Stomach (tissue), 9 donors: Measurements from ENCODE around the gene COL4A1. TPM values are rescaled to one million over a fixed set of nuclear protein-coding genes. Genes with fewer than 3 reads are reported as not detected.

ENCODE experiments used
- DNase-seq, 2 donors: peaks; one replicate each; pipeline versions ENCODE4 v3.0.0 to v3.0.0-alpha.2; 2013 to 2019
- H3K27ac ChIP-seq, 5 donors: fragments of 200-600 bp in 4 of 5; sonication (generic) in 4 of 5; one replicate each; pipeline ENCODE4 v1.5.1; 2013 to 2019; ENCODE audit warnings: mild to moderate bottlenecking in 1 of 5, moderate library complexity in 1 of 5
- H3K27me3 ChIP-seq, 3 donors: fragments of 200-600 bp; sonication (generic); one replicate each; pipeline ENCODE4 v1.5.1; 2017 to 2019; ENCODE audit warnings: mixed run types in 1 of 3
- H3K36me3 ChIP-seq, 4 donors: fragments of 200-600 bp; sonication (generic); 1 replicate in 3 of 4; 2 replicates in 1 of 4; pipeline ENCODE4 v1.5.1; 2016 to 2019
- H3K4me1 ChIP-seq, 4 donors: fragments of 200-600 bp; sonication (generic); one replicate each; pipeline ENCODE4 v1.5.1; 2016 to 2019
- H3K4me3 ChIP-seq, 4 donors: fragments of 200-600 bp; sonication (generic) in 3 of 4; one replicate each; pipeline ENCODE4 v1.5.1; 2016 to 2019; ENCODE audit warnings: mild to moderate bottlenecking in 1 of 4
- H3K9me3 ChIP-seq, 4 donors: fragments of 200-600 bp; sonication (generic); one replicate each; pipeline ENCODE4 v1.5.1; 2016 to 2019
- EP300 ChIP-seq: sonication (generic); formaldehyde crosslinking; IDR thresholded peaks from one replicate; pipeline ENCODE4 v1.6.1; 2017; ENCODE audit warnings: antibody characterized with exemption
- POLR2A ChIP-seq, 4 donors: fragments of 450-650 bp; IDR thresholded peaks; one replicate each; pipeline ENCODE4 v1.6.1; 2016; ENCODE audit warnings: antibody characterized with exemption in 4 of 4, control low read depth in 2 of 4, mild to moderate bottlenecking in 1 of 4, moderate library complexity in 1 of 4
- POLR2AphosphoS5 ChIP-seq, 3 donors: sonication (generic); formaldehyde crosslinking; IDR thresholded peaks; one replicate each; pipeline ENCODE4 v1.6.1; 2016; ENCODE audit warnings: antibody characterized with exemption in 3 of 3
- WGBS, 5 donors: extraction: QIAGEN DNeasy Blood & Tissue Kit in 3 of 5; methylation state at CpG; one replicate each; pipeline versions ENCODE4 v1.1.5 to v1.1.7; 2013 to 2018; 5-methylcytosine and 5-hydroxymethylcytosine counted together
- intact Hi-C: fragments of 100-400 bp; cut with DNase I; formaldehyde crosslinking; loops from one replicate; pipeline ENCODE4 v1.15.1; 2023; ENCODE audit warnings: low total_unique reads
- polyA plus RNA-seq, 3 donors: library from polyadenylated mRNA; stranded (reverse); fragments of 200-250 nt; gene quantifications; one replicate each; pipeline ENCODE4 v1.2.3, GENCODE V29; 2013
- total RNA-seq, 5 donors: library from RNA; depleted of rRNA; stranded (reverse); fragments of >200 nt; gene quantifications; one replicate each; pipeline versions ENCODE4 v1.1.0 to v1.2.3, GENCODE V29; 2014 to 2016
- TF ChIP-seq, protein P1 (sequence below), 7 experiments: fragments of 450-650 bp in 4 of 7; fragments of 200-600 bp in 3 of 7; sonication (generic) in 3 of 7; IDR thresholded peaks; one replicate each; pipeline ENCODE4 v1.5.1; 2016 to 2019; ENCODE audit warnings: antibody characterized with exemption in 7 of 7, control low read depth in 2 of 7, mild to moderate bottlenecking in 1 of 7
- donor health status: healthy with polysubstance abuse.
- donor health status: Bipolar disorder and iron deficiency.
- donor health status: healthy.

Gene COL4A1
- total and polyA plus RNA-seq, 8 donors, result 18.8 to 798 (median 133) TPM

- 79 to 86% (median 85%) methylated on average over 14 to 16 of the region's 16 CpGs for WGBS, 5 donors
- peaks cover 0 to under 1% (median under 1%) of the 10 kb centered on the region in 4 donors for H3K9me3 ChIP-seq
- no peak overlapping the region for H3K4me3 ChIP-seq
- intact Hi-C loops, result no loop called here
- peaks cover 68 to 100% (median 95%) of the 10 kb centered on the region in 4 donors for H3K36me3 ChIP-seq
- no peaks in the 10 kb centered on the region for H3K4me1 ChIP-seq
- H3K27me3 ChIP-seq, result no peaks in the 10 kb centered on the region
- no peak for TF ChIP-seq POLR2A (IDR thresholded peaks at IDR 0.05)
- TF ChIP-seq EP300, result no peak
- TF ChIP-seq POLR2AphosphoS5 (IDR thresholded peaks at IDR 0.05), result no peak
- DNase-seq, result no peak
- no peak overlapping the region for H3K27ac ChIP-seq
Measured at GRCh38 chr13:110179116-110179856, 127.7 kb downstream of the COL4A1 start.

DNA sequence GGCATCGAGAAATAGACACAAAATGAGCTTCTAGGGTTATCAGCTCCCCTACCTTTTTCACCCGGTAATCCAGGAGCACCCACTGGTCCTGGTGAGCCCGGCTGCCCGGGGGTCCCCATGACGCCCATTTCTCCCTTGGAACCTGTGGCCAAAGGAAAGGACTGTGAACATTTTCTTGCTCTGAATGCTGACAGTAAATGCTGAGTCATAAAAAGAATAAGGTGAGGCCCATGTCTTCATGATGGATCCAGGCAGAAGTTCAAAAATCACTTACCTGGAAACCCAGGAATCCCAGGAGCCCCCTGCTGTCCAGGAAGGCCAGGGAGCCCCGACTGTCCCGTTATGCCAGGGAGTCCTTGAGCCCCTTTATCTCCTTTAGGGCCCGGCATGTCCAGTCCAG lies 129.2 kb downstream of the COL4A1 start:
- Histone ChIP-seq H3K4me1 (no peaks in the 10 kb centered on the region), H3K36me3 (peaks cover 61 to 100% (median 95%) of the 10 kb centered on the region in 4 donors), H3K27me3 (no peaks in the 10 kb centered on the region), H3K27ac (no peak overlapping the region), H3K9me3 (peaks cover 0 to 15% (median 3%) of the 10 kb centered on the region in 4 donors), H3K4me3 (no peak overlapping the region)
- 90 to 95% (median 93%) methylated on average over 8 of the region's 8 CpGs for WGBS, 5 donors
- TF ChIP-seq EP300 (no peak), POLR2A (IDR thresholded peaks at IDR 0.05) (no peak), POLR2AphosphoS5 (IDR thresholded peaks at IDR 0.05) (no peak)
- TF ChIP-seq, protein P1, sequence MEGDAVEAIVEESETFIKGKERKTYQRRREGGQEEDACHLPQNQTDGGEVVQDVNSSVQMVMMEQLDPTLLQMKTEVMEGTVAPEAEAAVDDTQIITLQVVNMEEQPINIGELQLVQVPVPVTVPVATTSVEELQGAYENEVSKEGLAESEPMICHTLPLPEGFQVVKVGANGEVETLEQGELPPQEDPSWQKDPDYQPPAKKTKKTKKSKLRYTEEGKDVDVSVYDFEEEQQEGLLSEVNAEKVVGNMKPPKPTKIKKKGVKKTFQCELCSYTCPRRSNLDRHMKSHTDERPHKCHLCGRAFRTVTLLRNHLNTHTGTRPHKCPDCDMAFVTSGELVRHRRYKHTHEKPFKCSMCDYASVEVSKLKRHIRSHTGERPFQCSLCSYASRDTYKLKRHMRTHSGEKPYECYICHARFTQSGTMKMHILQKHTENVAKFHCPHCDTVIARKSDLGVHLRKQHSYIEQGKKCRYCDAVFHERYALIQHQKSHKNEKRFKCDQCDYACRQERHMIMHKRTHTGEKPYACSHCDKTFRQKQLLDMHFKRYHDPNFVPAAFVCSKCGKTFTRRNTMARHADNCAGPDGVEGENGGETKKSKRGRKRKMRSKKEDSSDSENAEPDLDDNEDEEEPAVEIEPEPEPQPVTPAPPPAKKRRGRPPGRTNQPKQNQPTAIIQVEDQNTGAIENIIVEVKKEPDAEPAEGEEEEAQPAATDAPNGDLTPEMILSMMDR (IDR thresholded peaks at IDR 0.05), result no peak
- intact Hi-C loops, result no loop called here
- no peak for DNase-seq

DNA sequence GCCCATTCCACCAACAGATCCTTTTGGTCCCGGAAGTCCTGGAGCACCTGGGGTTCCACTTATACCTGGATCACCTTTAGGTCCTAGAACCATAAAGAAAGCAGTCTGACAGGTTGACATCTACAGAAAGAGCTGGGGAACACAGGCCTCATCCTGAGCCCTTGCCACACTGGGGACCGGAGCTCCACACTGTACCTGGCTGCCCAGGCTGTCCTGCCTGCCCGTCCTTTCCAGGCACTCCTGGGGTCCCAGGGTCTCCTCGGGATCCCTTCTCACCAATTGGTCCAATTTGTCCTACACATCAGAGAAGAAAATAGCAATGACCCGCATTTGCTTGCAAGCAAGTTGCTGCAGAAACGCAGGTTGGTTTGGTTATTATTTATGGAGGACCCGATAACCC lies 130.5 kb downstream of the COL4A1 start:
- Histone ChIP-seq H3K9me3 (peaks cover 0 to 23% (median 3%) of the 10 kb centered on the region in 4 donors), H3K27me3 (no peaks in the 10 kb centered on the region), H3K27ac (no peak overlapping the region), H3K4me3 (no peak overlapping the region), H3K4me1 (no peaks in the 10 kb centered on the region), H3K36me3 (peaks cover 47 to 100% (median 95%) of the 10 kb centered on the region in 4 donors)
- intact Hi-C loops, result no loop called here
- 92 to 97% (median 93%) methylated on average over 7 of the region's 7 CpGs for WGBS, 5 donors
- TF ChIP-seq, protein P1 (IDR thresholded peaks at IDR 0.05), result no peak
- TF ChIP-seq EP300 (no peak), POLR2AphosphoS5 (IDR thresholded peaks at IDR 0.05) (no peak), POLR2A (IDR thresholded peaks at IDR 0.05) (no peak)
- no peak for DNase-seq

DNA sequence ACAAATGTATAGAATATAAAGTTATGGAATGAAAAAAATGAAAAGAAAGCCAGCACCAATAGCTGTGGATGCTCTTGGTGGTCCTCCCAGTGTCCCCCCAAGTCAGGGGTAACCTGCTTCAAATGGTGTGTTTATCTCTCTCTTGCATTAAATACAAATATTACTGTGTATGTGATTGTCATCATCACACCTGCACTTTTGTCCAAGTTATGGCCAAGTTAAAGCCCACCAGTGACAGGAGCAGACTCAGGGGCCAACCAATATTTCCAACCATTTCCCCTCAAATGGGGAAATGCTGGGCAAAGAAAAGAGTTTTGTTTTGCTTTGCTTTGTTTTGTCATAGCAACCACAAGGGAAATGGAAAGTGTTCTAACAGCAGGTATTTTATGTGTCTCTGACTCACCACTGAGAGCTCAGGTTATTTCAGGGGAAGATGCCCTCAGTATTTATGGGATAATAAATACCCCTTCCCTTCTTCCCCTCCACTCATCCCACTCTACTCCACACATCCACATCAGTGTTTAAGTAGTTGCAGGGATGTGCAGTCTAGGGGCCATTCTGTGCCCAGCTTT lies 133.6 kb downstream of the COL4A1 start:
- intact Hi-C loops, result no loop called here
- Histone ChIP-seq H3K27ac (no peak overlapping the region), H3K27me3 (no peaks in the 10 kb centered on the region), H3K9me3 (peaks cover 0 to 23% (median 3%) of the 10 kb centered on the region in 4 donors), H3K4me1 (no peaks in the 10 kb centered on the region), H3K4me3 (no peak overlapping the region), H3K36me3 (peaks cover 39 to 98% (median 87%) of the 10 kb centered on the region in 4 donors)
- no peak for DNase-seq
- TF ChIP-seq POLR2AphosphoS5 (IDR thresholded peaks at IDR 0.05) (no peak), EP300 (no peak), POLR2A (IDR thresholded peaks at IDR 0.05) (no peak)
- TF ChIP-seq, protein P1 (IDR thresholded peaks at IDR 0.05), result no peak
